ENCODE results near the gene LGALS1. TPM values are rescaled to one million over a fixed set of nuclear protein-coding genes. Genes with fewer than 3 reads are reported as not detected.

Gene LGALS1
- total and polyA plus RNA-seq, 3 donors from 2014 or later, result 466 to 960 (median 681) TPM

- WGBS, 2 donors, result 65% methylated on average over 16 of the region's 16 CpGs
- peaks cover 40% of the 10 kb centered on the region for H3K4me1 ChIP-seq
- no peak for TF ChIP-seq CTCF (IDR thresholded peaks at IDR 0.05)
- no peak for TF ChIP-seq POLR2A (IDR thresholded peaks at IDR 0.05)
- no peak for DNase-seq
- intact Hi-C loops (cut with DNase I; ENCODE audit: low total_unique reads), result loop anchor here (10.0 kb wide), 1 partner anchor 131 kb away; no protein-coding TSS in a partner anchor
- H3K9me3 ChIP-seq, result no peaks in the 10 kb centered on the region
- H3K27ac ChIP-seq, result peak overlapping the region; percentile 53 to 72
- H3K36me3 ChIP-seq (ENCODE audit: low read depth, missing control alignments), result no peaks in the 10 kb centered on the region
- H3K27me3 ChIP-seq, result no peaks in the 10 kb centered on the region
- H3K4me3 ChIP-seq, result no peak overlapping the region
Observed at GRCh38 chr22:37663521-37664140, 11.8 kb upstream of the LGALS1 start.

GRCh38 chr22:37664249-37665101 is 11.0 kb upstream of the LGALS1 start:
- 47 to 48% methylated on average over 15 to 16 of the region's 16 CpGs for WGBS, 2 donors
- Histone ChIP-seq H3K36me3 (ENCODE audit: low read depth, missing control alignments) (no peaks in the 10 kb centered on the region), H3K4me1 (peaks cover 37% of the 10 kb centered on the region), H3K27ac (peak overlapping the region in 1 of 2 donors; percentile 69), H3K4me3 (no peak overlapping the region), H3K9me3 (no peaks in the 10 kb centered on the region), H3K27me3 (no peaks in the 10 kb centered on the region)
- intact Hi-C loops (cut with DNase I; ENCODE audit: low total_unique reads), result loop anchor here (10.0 kb wide), 1 partner anchor 130 kb away; no protein-coding TSS in a partner anchor
- no peak for TF ChIP-seq POLR2A (IDR thresholded peaks at IDR 0.05)
- peak; percentile 93 for DNase-seq

GRCh38 chr22:37665487-37665886 is 9.9 kb upstream of the LGALS1 start:
- H3K9me3 ChIP-seq, result no peaks in the 10 kb centered on the region
- TF ChIP-seq POLR2A (IDR thresholded peaks at IDR 0.05), result no peak
- TF ChIP-seq CTCF (IDR thresholded peaks at IDR 0.05), result no peak
- no peaks in the 10 kb centered on the region for H3K36me3 ChIP-seq (ENCODE audit: low read depth, missing control alignments)
- no peak overlapping the region for H3K4me3 ChIP-seq
- H3K27me3 ChIP-seq, result no peaks in the 10 kb centered on the region
- peak overlapping the region; percentile 2 to 69 for H3K27ac ChIP-seq
- no peak for DNase-seq
- peaks cover 27% of the 10 kb centered on the region for H3K4me1 ChIP-seq
- intact Hi-C loops (cut with DNase I; ENCODE audit: low total_unique reads), result loop anchor here (10.0 kb wide), 1 partner anchor 129 kb away; no protein-coding TSS in a partner anchor
- WGBS, 2 donors, result 74 to 91% methylated on average over 21 to 24 of the region's 24 CpGs

- DNase-seq, result no peak
- Histone ChIP-seq H3K9me3 (no peaks in the 10 kb centered on the region), H3K27me3 (no peaks in the 10 kb centered on the region), H3K27ac (no peak overlapping the region), H3K4me3 (no peak overlapping the region), H3K4me1 (peaks cover 12% of the 10 kb centered on the region), H3K36me3 (ENCODE audit: low read depth, missing control alignments) (no peaks in the 10 kb centered on the region)
- TF ChIP-seq POLR2A (IDR thresholded peaks at IDR 0.05) (no peak), CTCF (IDR thresholded peaks at IDR 0.05) (no peak)
- WGBS, 2 donors, result 84 to 87% methylated on average over 6 of the region's 6 CpGs
- intact Hi-C loops (cut with DNase I; ENCODE audit: low total_unique reads), result loop anchor here (10.0 kb wide), 1 partner anchor 125 kb away; no protein-coding TSS in a partner anchor
Observed at GRCh38 chr22:37669586-37669985, 5.8 kb upstream of the LGALS1 start.

- TF ChIP-seq POLR2A (IDR thresholded peaks at IDR 0.05) (no peak), CTCF (IDR thresholded peaks at IDR 0.05) (no peak)
- peaks cover 18% of the 10 kb centered on the region for H3K4me1 ChIP-seq
- 73 to 87% methylated on average over 13 to 15 of the region's 15 CpGs for WGBS, 2 donors
- no peak overlapping the region for H3K4me3 ChIP-seq
- H3K36me3 ChIP-seq (ENCODE audit: low read depth, missing control alignments), result no peaks in the 10 kb centered on the region
- no peaks in the 10 kb centered on the region for H3K9me3 ChIP-seq
- intact Hi-C loops (cut with DNase I; ENCODE audit: low total_unique reads), result no loop called here
- H3K27ac ChIP-seq, result no peak overlapping the region
- no peak for DNase-seq
- H3K27me3 ChIP-seq, result no peaks in the 10 kb centered on the region
Observed at GRCh38 chr22:37672206-37672919, 3.1 kb upstream of the LGALS1 start.

All from testis (tissue), 3 donors.